Stimulated activated CD4-positive, alpha-beta T cell treated with anti-CD3 and anti-CD28 coated beads, Interleukin-1b, Interleukin-23, amount 100 ng/mL, for 24 hours (primary cell): ENCODE data around the gene NFE2L2.
"Not testable (repeated sequence)": the region's sequence is repeated elsewhere in the genome, so short reads cannot be mapped to it uniquely, and the experiment has no call there.

Experiments
- DNase-seq, 4 experiments: peaks; one replicate each; pipeline ENCODE4 v3.0.0-alpha.2; 2020; ENCODE audit warnings: low read depth in 4 of 4, low spot score in 1 of 4

The NFE2L2 gene

GRCh38 chr2:177258059-177258458 is 6.5 kb downstream of the NFE2L2 start:
- no peak for DNase-seq

DNA sequence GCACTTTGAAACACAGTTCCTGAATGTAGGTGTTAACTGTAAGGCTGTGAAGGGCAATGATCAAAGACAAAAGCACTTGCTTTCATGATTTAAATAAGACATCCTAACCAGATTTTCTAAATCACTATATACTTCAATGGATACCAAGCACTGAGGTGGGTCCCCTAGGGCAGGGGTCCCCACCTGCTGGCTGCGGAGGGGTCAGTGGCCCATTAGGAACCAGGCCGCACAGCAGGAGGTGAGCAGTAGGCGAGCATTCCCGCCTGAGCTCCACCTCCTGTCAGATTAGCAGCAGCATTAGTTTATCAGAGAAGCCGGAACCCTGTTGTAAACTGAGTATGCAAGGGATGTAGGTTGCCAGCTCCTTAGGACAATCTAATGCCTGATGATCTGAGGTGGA is 7.1 kb downstream of the NFE2L2 start:
- DNase-seq: no peak

- no peak for DNase-seq
Measured at GRCh38 chr2:177256695-177257094, 7.8 kb downstream of the NFE2L2 start.

DNA sequence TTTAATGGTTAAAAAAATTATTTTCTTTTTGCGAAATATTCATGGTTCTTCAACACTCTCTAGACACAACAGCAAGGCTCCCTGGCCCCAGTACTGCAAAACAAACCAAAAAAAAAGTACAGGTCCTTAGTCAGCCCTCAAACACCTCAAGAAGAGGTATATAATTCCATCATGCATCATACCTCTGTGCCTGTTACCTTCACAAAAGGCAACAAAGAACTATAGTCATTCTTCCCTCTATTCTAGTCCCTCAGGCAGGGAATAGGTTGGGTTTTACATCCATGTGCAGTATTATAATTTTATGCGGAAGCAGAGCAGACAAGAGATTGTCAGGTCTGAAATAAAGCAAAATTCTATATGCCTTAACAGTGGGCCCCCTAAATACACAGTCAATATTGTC is 8.5 kb downstream of the NFE2L2 start:
- no peak for DNase-seq

- DNase-seq: no peak
Measured at GRCh38 chr2:177255227-177255601, 9.3 kb downstream of the NFE2L2 start.

- DNase-seq: no peak
Measured at GRCh38 chr2:177254433-177255226, 9.9 kb downstream of the NFE2L2 start.

- no peak for DNase-seq
Measured at GRCh38 chr2:177253704-177254103, 10.8 kb downstream of the NFE2L2 start.

DNA sequence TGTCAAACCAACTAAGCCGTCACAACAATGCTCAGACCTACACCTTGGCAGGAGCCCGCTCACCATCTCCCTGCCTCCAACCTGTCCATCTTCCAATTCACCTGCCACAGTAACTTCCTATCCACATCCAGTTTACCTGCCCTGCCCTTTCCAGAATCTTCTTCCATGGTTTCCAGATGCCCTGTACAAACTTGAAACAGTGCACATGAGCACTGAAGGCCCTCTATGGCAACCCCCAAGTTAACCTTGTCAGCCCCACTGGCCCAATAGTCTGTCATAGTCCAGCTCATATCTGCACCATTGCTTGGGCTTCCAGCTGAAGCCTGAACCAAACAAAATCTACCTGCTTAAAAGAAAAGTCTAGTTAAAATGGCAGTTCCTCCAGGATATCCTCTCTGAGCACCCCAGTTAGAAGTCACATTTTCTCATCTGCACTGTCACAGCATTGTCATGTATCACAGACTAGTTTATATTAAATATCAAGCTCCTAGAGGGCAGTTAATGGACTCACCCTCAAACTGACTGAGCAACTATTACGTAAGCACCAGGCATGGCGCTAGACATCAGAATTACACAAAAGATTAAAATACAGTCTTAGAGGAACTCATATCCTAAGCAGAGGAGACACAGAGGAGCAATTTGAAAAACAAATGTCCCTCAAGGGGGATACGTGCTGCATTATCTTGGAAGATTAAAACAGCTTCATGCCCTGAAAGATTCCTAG is 11.6 kb downstream of the NFE2L2 start:
- no peak for DNase-seq

DNA sequence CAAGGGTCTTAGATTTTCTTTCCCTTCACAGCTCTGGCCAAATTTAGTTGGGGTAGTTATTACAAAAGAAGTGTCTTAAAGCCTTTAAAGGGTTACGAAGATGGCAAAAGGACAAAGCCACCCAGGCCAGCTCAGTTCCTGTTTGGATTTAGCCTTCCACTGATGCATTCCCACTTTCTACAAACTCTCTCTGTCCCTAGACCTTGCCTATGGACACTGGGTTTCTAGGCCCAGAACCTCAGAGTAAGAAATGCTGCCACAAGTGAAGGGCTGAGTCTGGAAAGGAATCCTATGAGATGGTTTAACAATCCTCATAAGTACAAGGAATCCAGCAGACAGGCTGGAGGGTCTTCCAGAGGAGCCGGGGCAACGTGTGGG is 13.4 kb downstream of the NFE2L2 start:
- no peak for DNase-seq

DNA sequence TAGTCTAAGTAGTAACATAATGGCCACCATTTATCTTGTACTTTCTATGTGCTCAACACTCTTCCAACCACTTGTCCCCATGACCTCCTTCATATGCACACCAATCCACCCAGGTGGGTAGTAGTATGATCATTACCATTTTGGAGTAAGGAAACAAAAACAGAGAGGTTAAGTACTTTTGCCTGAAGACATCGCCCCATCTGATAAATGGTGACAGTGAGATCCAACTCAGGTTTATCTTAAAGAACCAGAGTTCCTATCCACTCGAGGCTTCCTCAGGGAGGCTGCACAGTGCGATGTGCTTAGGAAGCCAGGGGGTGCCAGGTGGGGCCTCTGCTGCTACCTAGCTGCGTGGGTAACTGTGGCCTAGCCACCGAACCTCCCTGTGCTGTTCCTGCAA is 14.1 kb downstream of the NFE2L2 start:
- no peak for DNase-seq

- DNase-seq: no peak
Measured at GRCh38 chr2:177249038-177249437, 15.5 kb downstream of the NFE2L2 start.

GRCh38 chr2:177247693-177248262 is 16.7 kb downstream of the NFE2L2 start:
- DNase-seq: no peak

DNA sequence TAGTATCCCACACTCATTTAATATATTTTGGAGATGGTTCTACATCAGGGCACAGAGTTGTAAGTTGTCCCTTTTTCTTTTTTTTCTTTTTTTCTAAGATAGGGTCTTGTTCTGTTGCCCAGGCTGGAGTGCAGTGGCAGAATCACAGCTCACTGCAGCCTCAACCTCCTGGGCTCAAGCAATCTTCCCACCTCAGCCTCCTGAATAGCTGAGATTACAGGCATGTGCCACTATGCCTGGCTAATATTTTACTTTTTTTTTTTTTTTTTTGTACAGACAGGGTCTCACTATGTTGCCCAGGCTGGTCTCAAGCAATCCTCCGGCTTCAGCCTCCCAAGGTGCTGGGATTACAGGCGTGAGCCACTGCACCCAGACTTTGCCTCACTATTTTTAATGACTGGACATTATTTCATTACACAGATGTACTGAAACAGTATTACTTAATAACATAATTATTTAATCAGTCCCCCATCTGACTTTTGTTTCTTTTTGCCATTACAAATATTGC is 17.9 kb downstream of the NFE2L2 start:
- DNase-seq: not testable (repeated sequence)

GRCh38 chr2:177246000-177246399 is 18.5 kb downstream of the NFE2L2 start:
- no peak for DNase-seq

DNA sequence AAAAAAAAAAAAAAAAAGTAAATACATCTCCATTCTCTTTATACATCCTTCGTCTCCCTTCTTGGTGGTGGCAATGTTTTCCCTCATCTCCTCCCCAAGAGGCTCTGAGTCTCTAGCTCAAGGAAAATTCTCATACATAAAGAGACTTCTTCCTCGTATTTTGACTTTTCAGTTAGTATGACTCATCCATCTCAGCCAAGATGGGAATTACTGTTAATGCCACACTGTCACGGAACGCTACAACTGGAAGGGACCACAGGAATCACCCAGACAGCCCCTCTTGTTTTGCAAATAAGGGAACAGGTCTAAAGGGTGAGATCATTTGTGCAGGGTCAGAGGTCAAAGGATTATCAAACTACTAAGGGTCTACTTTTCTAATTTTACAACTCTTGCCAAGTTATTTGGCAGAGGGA is 19.5 kb downstream of the NFE2L2 start:
- no peak for DNase-seq

DNA sequence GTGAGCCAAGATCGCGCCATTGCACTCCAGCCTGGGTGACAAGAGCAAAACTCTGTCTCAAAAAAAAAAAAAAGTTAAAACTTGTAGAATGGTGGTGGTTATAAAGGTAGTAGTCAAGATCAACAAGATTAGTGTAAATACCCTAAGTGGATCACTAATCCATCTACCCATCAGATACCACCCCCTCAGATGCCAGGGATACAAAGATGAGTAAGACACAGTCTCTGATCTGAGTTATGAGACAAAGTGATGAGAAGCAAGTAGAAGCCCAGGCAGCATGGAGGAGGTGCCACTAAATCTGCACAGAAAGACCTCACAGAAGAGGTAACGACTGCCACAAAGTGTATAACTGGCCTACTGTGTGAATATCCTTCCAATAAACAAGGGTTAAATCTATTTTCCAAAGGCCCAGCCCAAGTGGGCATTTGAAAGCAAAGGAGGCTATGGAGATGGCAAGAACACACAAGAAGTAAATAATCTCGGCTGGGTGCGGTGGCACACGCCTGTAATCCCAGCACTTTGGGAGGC is 20.2 kb downstream of the NFE2L2 start:
- DNase-seq: no peak

GRCh38 chr2:177243476-177243875 is 21.1 kb downstream of the NFE2L2 start:
- no peak for DNase-seq

- DNase-seq: no peak
Measured at GRCh38 chr2:177243073-177243472, 21.5 kb downstream of the NFE2L2 start.

- DNase-seq: no peak
Measured at GRCh38 chr2:177242121-177242987, 22.2 kb downstream of the NFE2L2 start.

- DNase-seq: no peak
Measured at GRCh38 chr2:177241711-177242120, 22.8 kb downstream of the NFE2L2 start.
